ENCODE results near the gene MAPKAPK2.
"Not testable (repeated sequence)": the region's sequence is repeated elsewhere in the genome, so short reads cannot be mapped to it uniquely, and the experiment has no call there.

Gene MAPKAPK2

DNA sequence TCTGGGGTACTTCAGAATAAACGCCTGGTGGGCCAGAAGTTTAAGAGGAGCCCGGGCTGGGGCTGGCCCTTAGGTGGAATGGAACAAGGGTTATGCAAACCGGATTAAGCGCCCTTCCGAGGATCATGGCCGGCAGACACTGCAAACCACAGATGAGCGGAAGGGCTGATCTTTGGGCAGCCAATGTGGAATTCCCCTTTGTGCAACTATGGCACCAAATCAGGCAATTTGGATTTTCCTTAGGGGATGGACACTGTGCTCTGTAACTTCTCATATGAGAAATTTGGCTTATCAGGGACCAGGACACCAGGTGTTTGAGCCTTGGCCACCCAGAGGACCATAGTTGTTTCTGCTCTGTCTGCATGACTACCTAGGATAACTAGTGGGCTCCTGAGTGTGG, 93.3 kb downstream of the MAPKAPK2 start:
- DNase-seq (ENCODE audit: low read depth) = no peak

DNA sequence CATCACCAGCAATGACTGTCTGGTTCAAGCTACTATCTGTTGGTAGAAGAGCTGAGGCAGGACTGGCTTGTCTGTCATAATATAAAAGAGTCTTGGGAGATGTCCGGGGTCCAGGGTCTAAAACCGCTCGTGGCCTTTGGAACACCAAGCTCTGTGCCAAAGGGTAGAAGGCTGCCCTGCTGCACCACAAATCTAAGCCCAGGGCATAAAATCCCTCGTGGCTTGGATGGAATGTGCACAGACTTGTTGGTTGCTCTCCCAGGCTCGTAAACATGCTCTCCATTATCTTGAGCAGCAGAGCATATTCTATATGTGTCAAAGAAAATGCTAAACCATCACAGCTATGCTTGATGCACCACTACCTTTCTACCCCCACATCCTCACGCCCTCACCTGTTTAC, 94.2 kb downstream of the MAPKAPK2 start:
- DNase-seq (ENCODE audit: low read depth) = not testable (repeated sequence)

DNA sequence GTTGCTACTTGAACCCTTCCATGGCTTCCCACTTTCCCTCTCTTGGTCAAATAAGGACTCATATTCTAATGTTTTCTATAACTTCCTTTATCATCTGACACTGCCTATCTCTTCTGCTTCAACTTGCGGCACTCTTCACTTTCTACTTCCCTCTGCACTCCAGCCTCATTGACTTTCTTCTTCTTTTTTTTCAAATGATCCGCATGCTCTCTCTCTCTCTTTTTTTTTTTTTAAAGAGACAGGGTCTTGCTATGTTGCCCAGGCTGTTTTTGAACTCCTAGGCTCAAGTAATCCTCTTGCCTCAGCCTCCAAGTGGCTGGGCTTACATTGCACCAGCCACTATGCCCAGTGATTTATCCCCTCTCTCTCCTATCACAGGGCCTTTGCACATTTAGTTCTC, 94.9 kb downstream of the MAPKAPK2 start:
- DNase-seq (ENCODE audit: low read depth) = no peak

DNA sequence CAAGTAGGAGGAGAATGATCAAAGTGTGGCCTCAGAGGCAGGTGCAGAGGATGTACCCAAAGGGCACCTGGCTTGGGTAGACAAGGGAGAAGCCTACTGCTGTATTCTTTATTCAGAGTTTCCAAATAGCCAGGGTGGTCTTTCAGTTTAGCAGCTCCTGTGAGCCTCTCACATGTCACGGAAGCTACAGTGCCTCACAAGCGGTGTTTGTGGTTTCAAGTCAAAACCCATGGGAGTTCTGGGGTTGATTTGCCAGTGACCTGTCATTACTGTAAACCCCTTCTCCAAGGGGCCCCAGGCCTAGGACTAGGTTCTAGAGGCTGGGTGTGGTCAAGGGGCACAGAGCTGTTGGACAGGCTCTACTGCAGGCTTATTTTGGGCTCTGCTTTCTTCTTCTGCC, 97.7 kb downstream of the MAPKAPK2 start:
- DNase-seq (ENCODE audit: low read depth) = no peak

DNA sequence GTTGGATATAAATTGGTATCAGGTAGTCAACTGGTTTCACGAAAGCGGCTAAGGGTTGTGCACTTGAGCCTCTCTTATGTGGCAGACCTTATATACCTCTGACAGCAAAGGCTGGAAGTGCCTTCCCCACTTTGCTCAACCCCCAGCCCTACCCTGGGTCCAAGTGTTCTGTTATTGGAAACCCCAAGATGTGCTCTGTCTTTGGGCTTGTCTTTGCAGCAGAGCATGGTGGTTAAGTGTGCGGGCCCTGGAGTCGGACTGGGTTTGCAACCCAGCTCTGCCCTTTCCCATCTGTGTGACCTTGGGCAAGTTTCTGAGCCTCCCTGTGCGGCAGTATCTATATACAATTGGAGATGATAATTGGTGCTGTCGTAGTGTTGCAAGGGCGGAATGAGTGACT, 98.8 kb downstream of the MAPKAPK2 start:
- DNase-seq (ENCODE audit: low read depth) = no peak

Measured in stimulated activated CD8-positive, alpha-beta memory T cell treated with anti-CD3 and anti-CD28 coated beads, Interleukin-7, amount 100 ng/mL, for 24 hours (primary cell).